Smooth muscle cell (in vitro differentiated cells): ENCODE measurements around the gene TRIP12. TPM values are rescaled to one million over a fixed set of nuclear protein-coding genes. Genes with fewer than 3 reads are reported as not detected.
"Not testable (repeated sequence)": the region's sequence is repeated elsewhere in the genome, so short reads cannot be mapped to it uniquely, and the experiment has no call there.

Experiments used
- DNase-seq: peaks from one replicate; lab custom pipeline; 2025; ENCODE audit not compliant: unreplicated experiment; lab: John Stamatoyannopoulos, UW
- H2AFZ ChIP-seq: fragments of 200-600 bp; sonication (generic); 2 replicates; pipeline ENCODE4 v1.6.0; 2016; ENCODE audit warnings: antibody characterized with exemption, low read depth, mild to moderate bottlenecking
- H3F3A ChIP-seq: fragments of 200-600 bp; sonication (generic); 2 replicates; pipeline ENCODE4 v1.6.0; 2017; ENCODE audit warnings: antibody characterized with exemption, low read depth
- H3K27ac ChIP-seq: fragments of 200-600 bp; sonication (generic); 2 replicates; pipeline ENCODE4 v1.5.1; 2016; ENCODE audit warnings: low read depth, mild to moderate bottlenecking
- H3K27me3 ChIP-seq: fragments of 200-600 bp; sonication (generic); 2 replicates; pipeline ENCODE4 v1.6.1; 2016; ENCODE audit warnings: low read depth, mild to moderate bottlenecking
- H3K36me3 ChIP-seq: fragments of 200-600 bp; sonication (generic); 2 replicates; pipeline ENCODE4 v1.5.1; 2016; ENCODE audit warnings: low read depth
- H3K4me1 ChIP-seq: fragments of 200-600 bp; sonication (generic); 2 replicates; pipeline ENCODE4 v1.5.1; 2016; ENCODE audit warnings: low read depth
- H3K4me2 ChIP-seq: fragments of 200-600 bp; sonication (generic); 2 replicates; pipeline ENCODE4 v1.6.0; 2016; ENCODE audit warnings: mild to moderate bottlenecking
- H3K4me3 ChIP-seq: fragments of 200-600 bp; sonication (generic); 2 replicates; pipeline ENCODE4 v1.5.1; 2016; ENCODE audit warnings: mild to moderate bottlenecking
- H3K79me2 ChIP-seq: fragments of 200-600 bp; sonication (generic); 2 replicates; pipeline ENCODE4 v1.6.0; 2016; ENCODE audit warnings: low read depth, mild to moderate bottlenecking
- H3K9ac ChIP-seq: fragments of 200-600 bp; sonication (generic); 2 replicates; pipeline ENCODE4 v1.6.0; 2016; ENCODE audit warnings: low read depth
- H3K9me3 ChIP-seq: fragments of 200-600 bp; sonication (generic); replicated peaks from 2 replicates; pipeline ENCODE4 v1.5.1; 2016; ENCODE audit warnings: low read depth
- H4K20me1 ChIP-seq: fragments of 200-600 bp; sonication (generic); 2 replicates; pipeline ENCODE4 v1.6.0; 2016; ENCODE audit warnings: low read depth
- WGBS: methylation state at CpG from one replicate; pipeline ENCODE4 v1.1.7; 2016; ENCODE audit warnings: low lambda C conversion rate; 5-methylcytosine and 5-hydroxymethylcytosine counted together
- polyA plus RNA-seq: library from polyadenylated mRNA; unstranded; fragments of >200 nt; fragmentation: Nextera tagmentation; extraction: Ambion mirVana; gene quantifications from 2 replicates; pipeline ENCODE4 v1.2.1, GENCODE V29; 2016
- total RNA-seq: library from RNA; depleted of rRNA; stranded (reverse); fragments of >200 nt; gene quantifications from 2 replicates; pipeline ENCODE4 v1.2.3, GENCODE V29; 2014
- TF ChIP-seq, protein P1 (sequence below): fragments of 200-600 bp; sonication (generic); IDR thresholded peaks from 2 replicates; pipeline ENCODE4 v1.5.1; 2017; ENCODE audit warnings: borderline replicate concordance, mild to moderate bottlenecking, antibody characterized with exemption; ENCODE audit not compliant: insufficient read depth, poor library complexity, severe bottlenecking

Gene TRIP12
- total and polyA plus RNA-seq, 2 experiments from 2014 or later, result 45.5 to 103 TPM

DNA sequence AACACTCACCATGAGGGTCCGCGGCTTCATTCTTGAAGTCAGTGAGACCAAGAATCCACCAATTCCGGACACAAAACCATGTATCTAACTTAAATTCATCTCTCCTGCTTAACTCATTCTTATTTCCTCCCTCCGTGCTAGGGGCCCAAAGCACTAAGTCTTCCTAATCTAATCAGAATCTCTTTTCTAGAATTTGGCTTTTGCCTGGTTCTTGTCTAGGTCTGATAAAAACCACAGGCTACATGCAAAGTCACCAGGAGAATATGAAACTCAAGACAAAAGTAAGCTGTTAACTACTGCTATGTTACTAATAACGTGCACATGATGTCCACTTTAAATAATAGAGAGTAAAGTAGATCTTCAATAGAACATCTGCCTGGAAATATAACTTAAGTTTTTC is 69.9 kb downstream of the TRIP12 start:
- DNase-seq, result no peak
- Histone ChIP-seq H3K27ac (no peak overlapping the region), H3K79me2 (peaks cover 68% of the 10 kb centered on the region), H3K36me3 (no peaks in the 10 kb centered on the region), H4K20me1 (peaks cover 79% of the 10 kb centered on the region), H3K27me3 (no peaks in the 10 kb centered on the region), H3K9me3 (no peaks in the 10 kb centered on the region), H3K9ac (no peak overlapping the region), H3K4me3 (no peak overlapping the region), H2AFZ (no peak overlapping the region), H3K4me1 (no peaks in the 10 kb centered on the region), H3K4me2 (no peak overlapping the region), H3F3A (no peaks in the 10 kb centered on the region)
- WGBS, result 89% methylated on average over 5 of the region's 5 CpGs
- TF ChIP-seq, protein P1, sequence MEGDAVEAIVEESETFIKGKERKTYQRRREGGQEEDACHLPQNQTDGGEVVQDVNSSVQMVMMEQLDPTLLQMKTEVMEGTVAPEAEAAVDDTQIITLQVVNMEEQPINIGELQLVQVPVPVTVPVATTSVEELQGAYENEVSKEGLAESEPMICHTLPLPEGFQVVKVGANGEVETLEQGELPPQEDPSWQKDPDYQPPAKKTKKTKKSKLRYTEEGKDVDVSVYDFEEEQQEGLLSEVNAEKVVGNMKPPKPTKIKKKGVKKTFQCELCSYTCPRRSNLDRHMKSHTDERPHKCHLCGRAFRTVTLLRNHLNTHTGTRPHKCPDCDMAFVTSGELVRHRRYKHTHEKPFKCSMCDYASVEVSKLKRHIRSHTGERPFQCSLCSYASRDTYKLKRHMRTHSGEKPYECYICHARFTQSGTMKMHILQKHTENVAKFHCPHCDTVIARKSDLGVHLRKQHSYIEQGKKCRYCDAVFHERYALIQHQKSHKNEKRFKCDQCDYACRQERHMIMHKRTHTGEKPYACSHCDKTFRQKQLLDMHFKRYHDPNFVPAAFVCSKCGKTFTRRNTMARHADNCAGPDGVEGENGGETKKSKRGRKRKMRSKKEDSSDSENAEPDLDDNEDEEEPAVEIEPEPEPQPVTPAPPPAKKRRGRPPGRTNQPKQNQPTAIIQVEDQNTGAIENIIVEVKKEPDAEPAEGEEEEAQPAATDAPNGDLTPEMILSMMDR, result no peak

- DNase-seq, H3F3A ChIP-seq, H3K4me2 ChIP-seq, H3K9me3 ChIP-seq, H3K27ac ChIP-seq, H2AFZ ChIP-seq, H3K4me3 ChIP-seq, H3K4me1 ChIP-seq, H3K27me3 ChIP-seq, H3K36me3 ChIP-seq, H3K9ac ChIP-seq: not testable (repeated sequence)
- H3K79me2 ChIP-seq, result peaks cover 68% of the 10 kb centered on the region
- WGBS, result 98% methylated on average over 40 of the region's 44 CpGs
- H4K20me1 ChIP-seq, result peaks cover 79% of the 10 kb centered on the region
Measured at GRCh38 chr2:229850355-229851275, 71.2 kb downstream of the TRIP12 start.

GRCh38 chr2:229849073-229849472 is 72.7 kb downstream of the TRIP12 start:
- H3K36me3 ChIP-seq, result no peaks in the 10 kb centered on the region
- no peak overlapping the region for H2AFZ ChIP-seq
- no peak overlapping the region for H3K4me2 ChIP-seq
- no peak overlapping the region for H3K4me3 ChIP-seq
- no peaks in the 10 kb centered on the region for H3F3A ChIP-seq
- TF ChIP-seq, protein P1, result no peak
- no peak overlapping the region for H3K27ac ChIP-seq
- 60% methylated on average over 3 of the region's 3 CpGs for WGBS
- no peaks in the 10 kb centered on the region for H3K4me1 ChIP-seq
- H3K27me3 ChIP-seq, result no peaks in the 10 kb centered on the region
- H3K79me2 ChIP-seq, result peaks cover 70% of the 10 kb centered on the region
- H3K9me3 ChIP-seq, result no peaks in the 10 kb centered on the region
- no peak overlapping the region for H3K9ac ChIP-seq
- DNase-seq, result no peak
- H4K20me1 ChIP-seq, result peaks cover 84% of the 10 kb centered on the region

DNA sequence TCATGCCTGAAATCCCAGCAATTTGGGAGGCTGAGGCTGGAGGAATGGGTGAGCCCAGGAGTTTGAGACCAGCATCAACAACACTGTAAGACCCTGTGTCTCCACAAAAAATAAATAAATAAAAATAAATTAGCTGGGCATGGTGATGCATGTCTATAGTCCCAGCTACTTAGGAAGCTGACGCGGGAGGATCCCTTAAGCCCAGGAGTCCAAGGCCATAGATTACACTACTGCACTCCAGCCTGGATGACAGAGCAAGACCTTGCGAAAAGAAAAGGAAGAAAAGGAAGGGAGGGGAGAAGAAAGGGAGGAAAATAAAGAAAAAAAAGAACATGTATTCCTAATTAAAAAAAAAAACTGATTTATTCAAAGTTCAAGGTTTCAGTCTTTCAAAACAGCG is 78.2 kb downstream of the TRIP12 start:
- Histone ChIP-seq H3K4me1 (no peaks in the 10 kb centered on the region), H3K4me2 (no peak overlapping the region), H2AFZ (no peak overlapping the region), H3K9ac (no peak overlapping the region), H3K9me3 (no peaks in the 10 kb centered on the region), H3K27ac (no peak overlapping the region), H3F3A (no peaks in the 10 kb centered on the region), H3K27me3 (no peaks in the 10 kb centered on the region), H3K79me2 (peaks cover 61% of the 10 kb centered on the region), H4K20me1 (peaks cover 92% of the 10 kb centered on the region), H3K4me3 (no peak overlapping the region), H3K36me3 (peaks cover 3% of the 10 kb centered on the region)
- WGBS, result 94% methylated on average over 4 of the region's 4 CpGs
- DNase-seq, result no peak
- TF ChIP-seq, protein P1, result no peak
